ENCODE data around the gene PMVK. TPM values are rescaled to one million over a fixed set of nuclear protein-coding genes. Genes with fewer than 3 reads are reported as not detected.

The PMVK gene
- total RNA-seq, 1 experiment from 2014 or later, result 24.0 TPM

GRCh38 chr1:154937988-154938386 lies 1.5 kb upstream of the PMVK start:
- Histone ChIP-seq H3K79me2 (ENCODE audit: insufficient read depth, low read length) (no peaks in the 10 kb centered on the region), H3K4me1 (ENCODE audit: control insufficient read depth in 1 of 2, insufficient read depth in 2 of 2, low read length in 2 of 2) (peaks cover 15 to 46% of the 10 kb centered on the region in 2 experiments), H4K20me1 (ENCODE audit: insufficient read depth) (no peaks in the 10 kb centered on the region), H2AFZ (ENCODE audit: low read depth, low read length, poor library complexity, severe bottlenecking) (no peak overlapping the region), H3K9me3 (ENCODE audit: control insufficient read depth in 1 of 2, insufficient read depth in 1 of 2, low read depth in 1 of 2, low read length in 2 of 2) (no peaks in the 10 kb centered on the region), H3K4me3 (replicated peaks in 1 of 2; ENCODE audit: low read depth in 1 of 2, low read length in 2 of 2) (peak overlapping the region; percentile 58 to 62), H3K36me3 (ENCODE audit: control insufficient read depth in 1 of 2, insufficient read depth in 2 of 2, low read length in 2 of 2) (no peaks in the 10 kb centered on the region), H3K4me2 (ENCODE audit: low read length) (peak overlapping the region; percentile 83), H3K27me3 (ENCODE audit: insufficient read depth, low read length) (no peaks in the 10 kb centered on the region), H3K27ac (ENCODE audit: low read depth, low read length) (peak overlapping the region; percentile 67), H3K9ac (ENCODE audit: low read length) (peak overlapping the region; percentile 76), H3K9me2 (ENCODE audit: insufficient read depth) (no peaks in the 10 kb centered on the region)
- CTCF ChIA-PET, result interaction anchor here (0.8 kb wide), 1 partner anchor 123 kb away, joined by 3 read pairs; no protein-coding TSS in a partner anchor
- BruUV-seq (replicated peaks), result no TSS peak
- RAD21 ChIA-PET (ENCODE audit: low non-redundant PET in 1 of 2, low total read pairs in 2 of 2, uncharacterized antibody in 2 of 2, unreplicated experiment in 2 of 2), result interaction anchor here in 1 of 2 experiments (0.5 kb wide), 1 partner anchor 128 kb away, joined by 3 read pairs; no protein-coding TSS in a partner anchor
- intact Hi-C loops (cut with micrococcal nuclease), result no loop called here
- POLR2A ChIA-PET, result interaction anchor here (0.7 to 1.3 kb wide), 2 partner anchors 23 to 130 kb away, joined by 3 to 4 read pairs; partner anchors contain the start of gene PYGO2
- no peak for DNase-seq (ENCODE audit: low read depth, low spot score)
- TF ChIP-seq, protein P1, sequence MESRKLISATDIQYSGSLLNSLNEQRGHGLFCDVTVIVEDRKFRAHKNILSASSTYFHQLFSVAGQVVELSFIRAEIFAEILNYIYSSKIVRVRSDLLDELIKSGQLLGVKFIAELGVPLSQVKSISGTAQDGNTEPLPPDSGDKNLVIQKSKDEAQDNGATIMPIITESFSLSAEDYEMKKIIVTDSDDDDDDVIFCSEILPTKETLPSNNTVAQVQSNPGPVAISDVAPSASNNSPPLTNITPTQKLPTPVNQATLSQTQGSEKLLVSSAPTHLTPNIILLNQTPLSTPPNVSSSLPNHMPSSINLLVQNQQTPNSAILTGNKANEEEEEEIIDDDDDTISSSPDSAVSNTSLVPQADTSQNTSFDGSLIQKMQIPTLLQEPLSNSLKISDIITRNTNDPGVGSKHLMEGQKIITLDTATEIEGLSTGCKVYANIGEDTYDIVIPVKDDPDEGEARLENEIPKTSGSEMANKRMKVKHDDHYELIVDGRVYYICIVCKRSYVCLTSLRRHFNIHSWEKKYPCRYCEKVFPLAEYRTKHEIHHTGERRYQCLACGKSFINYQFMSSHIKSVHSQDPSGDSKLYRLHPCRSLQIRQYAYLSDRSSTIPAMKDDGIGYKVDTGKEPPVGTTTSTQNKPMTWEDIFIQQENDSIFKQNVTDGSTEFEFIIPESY (IDR thresholded peaks at IDR 0.05; ENCODE audit: extremely low read depth, insufficient replicate concordance, low read length), result no peak
- TF ChIP-seq CBX3 (IDR thresholded peaks at IDR 0.05; ENCODE audit: low read depth) (no peak), CEBPB (IDR thresholded peaks at IDR 0.05; ENCODE audit: low read depth) (no peak)
- ATAC-seq, result no peak

- Histone ChIP-seq H3K9me2 (ENCODE audit: insufficient read depth) (no peaks in the 10 kb centered on the region), H2AFZ (ENCODE audit: low read depth, low read length, poor library complexity, severe bottlenecking) (peak overlapping the region; percentile 92), H3K9ac (ENCODE audit: low read length) (peak overlapping the region; percentile 76), H3K36me3 (ENCODE audit: control insufficient read depth in 1 of 2, insufficient read depth in 2 of 2, low read length in 2 of 2) (no peaks in the 10 kb centered on the region), H3K79me2 (ENCODE audit: insufficient read depth, low read length) (no peaks in the 10 kb centered on the region), H4K20me1 (ENCODE audit: insufficient read depth) (no peaks in the 10 kb centered on the region), H3K4me2 (ENCODE audit: low read length) (peak overlapping the region; percentile 83), H3K27me3 (ENCODE audit: insufficient read depth, low read length) (no peaks in the 10 kb centered on the region), H3K4me1 (ENCODE audit: control insufficient read depth in 1 of 2, insufficient read depth in 2 of 2, low read length in 2 of 2) (peaks cover 22 to 53% of the 10 kb centered on the region in 2 experiments), H3K27ac (ENCODE audit: low read depth, low read length) (peak overlapping the region; percentile 67), H3K4me3 (replicated peaks in 1 of 2; ENCODE audit: low read depth in 1 of 2, low read length in 2 of 2) (peak overlapping the region; percentile 58 to 62), H3K9me3 (ENCODE audit: control insufficient read depth in 1 of 2, insufficient read depth in 1 of 2, low read depth in 1 of 2, low read length in 2 of 2) (no peaks in the 10 kb centered on the region)
- ChIA-PET RAD21 (ENCODE audit: low non-redundant PET in 1 of 2, low total read pairs in 2 of 2, uncharacterized antibody in 2 of 2, unreplicated experiment in 2 of 2) (no interaction called here), CTCF (interaction anchor here (0.8 to 1.7 kb wide), 7 partner anchors 25 to 378 kb away, joined by 3 to 10 read pairs (median 3); partner anchors contain the start of gene KCNN3), POLR2A (interaction anchor here (0.9 to 1.3 kb wide), 5 partner anchors 24 to 80 kb away, joined by 3 to 6 read pairs (median 4); partner anchors contain the start of genes FLAD1, PYGO2 and SHC1)
- ATAC-seq, result peak; percentile 72
- TSS peak; percentile 98 for BruUV-seq (replicated peaks)
- DNase-seq (ENCODE audit: low read depth, low spot score), result peak; percentile 93
- intact Hi-C loops (cut with micrococcal nuclease), result no loop called here
- TF ChIP-seq SIN3A (IDR thresholded peaks at IDR 0.05; ENCODE audit: low read depth), result no peak
- no peak for TF ChIP-seq RAD21 (IDR thresholded peaks at IDR 0.05; ENCODE audit: low read depth)
- TF ChIP-seq POLR2AphosphoS5 (IDR thresholded peaks at IDR 0.05; ENCODE audit: low read depth, low read length), result peak; percentile 82
- no peak for TF ChIP-seq EZH2phosphoT487 (IDR thresholded peaks at IDR 0.05; ENCODE audit: borderline replicate concordance)
- no peak for TF ChIP-seq FOSL1 (IDR thresholded peaks at IDR 0.05; ENCODE audit: low read depth)
- TF ChIP-seq ATF3 (IDR thresholded peaks at IDR 0.05), result no peak
- no peak for TF ChIP-seq ZFX (IDR thresholded peaks at IDR 0.05)
- TF ChIP-seq MAX (IDR thresholded peaks at IDR 0.05), result no peak
- peak; percentile 55 for TF ChIP-seq POLR2A (IDR thresholded peaks at IDR 0.05; ENCODE audit: borderline replicate concordance, extremely low read depth, insufficient read depth, insufficient read length)
- TF ChIP-seq, protein P1 (IDR thresholded peaks at IDR 0.05; ENCODE audit: extremely low read depth, insufficient replicate concordance, low read length), result no peak
- no peak for TF ChIP-seq ZNF274 (IDR thresholded peaks at IDR 0.05; ENCODE audit: low read depth, low read length)
- no peak for TF ChIP-seq TCF7L2 (IDR thresholded peaks at IDR 0.05; ENCODE audit: borderline replicate concordance, extremely low read depth, insufficient read depth, insufficient read length)
Measured at GRCh38 chr1:154937085-154937987, 817 bp upstream of the PMVK start.

Data from HCT116 (cell line).